ENCODE measurements around the gene DNAH12. TPM values are rescaled to one million over a fixed set of nuclear protein-coding genes. Genes with fewer than 3 reads are reported as not detected.
"Not testable (repeated sequence)": the region's sequence is repeated elsewhere in the genome, so short reads cannot be mapped to it uniquely, and the experiment has no call there.

DNAH12 gene
- total RNA-seq, 1 donor from 2014 or later: 0.17 TPM

GRCh38 chr3:57309769-57310360, 234.3 kb downstream of the DNAH12 start:
- no peak for DNase-seq

- not testable (repeated sequence) for DNase-seq
These were observed 240.6 kb downstream of the DNAH12 start for GRCh38 chr3:57303520-57303919.

DNA sequence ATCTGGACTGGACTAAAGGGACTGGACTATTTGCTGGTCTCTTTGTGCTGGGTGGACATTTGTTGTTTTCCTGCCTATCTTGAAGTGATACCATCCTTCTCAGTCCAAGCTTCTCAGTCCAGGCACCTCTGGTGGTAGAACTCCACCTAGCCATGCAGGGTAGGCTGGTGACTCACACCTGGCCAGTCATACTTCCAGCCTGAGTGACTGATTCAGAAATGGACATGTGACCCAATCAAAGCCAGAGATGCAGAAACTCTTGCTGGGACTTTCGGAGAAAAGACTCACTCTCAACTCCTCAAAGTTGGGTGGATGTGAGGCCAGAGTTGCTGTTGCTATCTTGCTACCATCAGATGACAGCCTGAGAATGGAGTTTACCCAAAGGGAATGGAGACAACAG, 246.1 kb downstream of the DNAH12 start:
- DNase-seq: peak; percentile 29

DNA sequence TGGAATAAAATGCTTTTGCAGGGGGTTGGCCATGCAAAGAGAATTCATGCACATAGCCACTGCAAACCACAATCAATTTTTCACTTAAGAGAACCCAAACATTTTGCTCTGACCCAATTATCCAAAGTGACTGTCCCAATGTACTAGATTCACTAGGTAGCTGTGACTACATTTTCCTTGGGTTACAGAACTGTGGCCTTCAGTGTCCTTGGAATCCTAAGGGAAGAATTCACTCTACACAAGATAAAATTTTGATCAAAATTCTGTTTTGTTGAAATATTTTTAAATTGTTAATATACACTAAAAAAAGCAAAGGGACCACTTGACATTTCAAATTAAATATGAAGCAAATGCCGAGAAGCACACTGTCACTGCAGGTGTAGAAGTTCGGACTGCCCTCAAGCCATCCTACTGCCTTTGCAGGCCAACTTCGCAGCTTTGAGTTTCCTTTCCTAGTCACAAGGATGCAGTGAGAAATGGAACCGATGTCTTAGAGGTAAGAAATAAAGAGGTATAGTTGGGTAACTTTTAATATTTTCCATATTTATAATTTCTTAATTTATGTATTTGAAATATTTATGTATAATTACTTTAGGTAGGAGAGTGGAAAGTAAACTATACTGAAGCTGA, 251.1 kb downstream of the DNAH12 start:
- no peak for DNase-seq

DNA sequence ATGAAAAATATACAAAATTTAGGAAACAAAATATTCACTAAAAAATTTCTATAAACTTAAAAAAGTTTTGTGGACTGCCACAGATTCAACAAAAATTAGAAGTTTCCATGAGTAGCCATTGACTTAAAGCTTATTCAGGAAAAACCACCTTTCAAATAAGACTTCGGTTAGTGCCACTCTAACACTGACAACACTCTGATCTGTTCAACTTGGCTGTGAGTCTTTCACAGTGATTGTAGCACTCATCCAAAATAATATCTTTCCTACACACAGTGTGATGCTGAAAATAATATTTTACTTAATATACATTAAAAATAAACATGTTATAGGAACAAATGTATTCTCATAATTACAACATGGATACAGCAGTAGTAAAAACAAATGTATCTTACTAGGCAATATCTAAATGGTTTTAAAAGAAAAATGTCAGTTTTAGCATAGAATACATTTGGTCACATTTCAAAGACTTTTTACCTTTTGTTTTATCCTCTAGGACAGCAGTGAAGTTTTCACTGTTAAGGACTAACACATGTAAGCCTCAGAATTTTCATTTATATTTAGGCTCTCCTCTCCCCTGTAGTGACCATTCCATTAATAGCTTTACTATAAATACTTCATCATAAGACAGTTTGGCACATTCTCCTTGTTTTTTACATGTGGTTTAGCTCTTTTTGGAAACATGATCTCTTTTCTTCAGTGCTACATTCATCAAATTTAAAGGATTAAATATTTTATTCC, 251.8 kb downstream of the DNAH12 start, which contains the start of gene ASB14:
Gene ASB14, minus strand, starts transcription at position 527 of the 738 bp plus-strand sequence. CDS start 652 bp downstream, outside the sequence.
- DNase-seq: no peak

- DNase-seq: no peak
These were observed 255.7 kb downstream of the DNAH12 start for GRCh38 chr3:57288403-57288802.

GRCh38 chr3:57287205-57287604, 256.9 kb downstream of the DNAH12 start:
- DNase-seq: no peak

DNA sequence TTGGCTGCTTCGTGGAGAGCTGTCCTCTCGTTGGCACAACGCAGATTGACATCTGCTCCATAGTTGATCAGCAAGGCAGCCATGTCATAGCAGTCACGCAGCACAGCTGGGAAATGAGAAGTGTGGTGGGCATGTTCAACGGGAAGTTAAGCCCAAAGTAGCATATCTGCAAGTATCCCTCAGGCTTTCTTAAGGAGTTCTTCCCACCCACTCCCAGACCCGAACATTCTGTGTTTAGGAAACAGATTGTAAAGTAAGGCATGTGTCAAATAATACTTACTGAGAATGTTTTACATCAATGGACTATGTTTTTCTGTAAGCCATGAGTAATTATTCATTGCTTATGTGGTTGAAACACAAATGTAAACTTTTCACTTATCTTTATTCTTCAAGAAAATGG, 260.8 kb downstream of the DNAH12 start:
- no peak for DNase-seq

GRCh38 chr3:57281715-57282114, 262.4 kb downstream of the DNAH12 start:
- peak; percentile 28 for DNase-seq

DNA sequence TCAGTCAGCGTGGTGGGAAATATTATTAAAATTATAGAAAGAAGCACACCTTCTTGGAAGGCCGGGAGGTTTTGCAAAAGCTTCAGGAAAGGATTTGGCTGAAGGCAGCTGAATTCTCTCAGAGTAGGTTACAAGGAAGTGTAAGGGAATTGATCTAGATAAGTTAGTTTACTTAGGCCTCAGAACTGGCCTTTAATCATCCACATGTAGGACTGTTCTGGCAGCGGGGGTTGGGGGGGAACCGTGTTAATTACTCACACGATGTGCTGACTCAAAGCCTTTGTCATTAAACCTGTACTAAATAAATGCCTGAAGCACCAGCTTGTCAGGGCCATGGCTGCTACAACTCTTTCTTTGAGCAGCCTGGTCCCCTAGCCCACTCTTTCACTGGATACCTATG, 264.5 kb downstream of the DNAH12 start:
- DNase-seq: no peak

DNA sequence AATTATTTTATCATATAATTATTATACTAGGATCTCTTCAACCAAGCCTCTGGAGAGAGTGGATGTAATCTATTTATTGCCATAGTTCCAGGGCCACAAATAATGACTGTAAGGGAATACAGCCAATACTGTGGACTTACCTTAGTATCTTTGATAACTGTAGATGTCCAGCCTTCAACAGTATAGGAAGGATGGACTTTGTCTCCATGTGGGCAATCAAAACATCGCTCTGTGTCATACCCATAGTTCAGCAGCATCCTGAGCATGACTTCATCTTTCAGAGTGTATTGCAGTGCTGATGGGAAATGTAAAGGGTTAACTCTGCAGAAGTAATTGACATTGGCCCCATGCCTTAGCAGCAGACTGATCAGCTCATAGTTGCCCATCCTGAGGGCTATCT, 265.9 kb downstream of the DNAH12 start:
- DNase-seq: peak; percentile 2

DNA sequence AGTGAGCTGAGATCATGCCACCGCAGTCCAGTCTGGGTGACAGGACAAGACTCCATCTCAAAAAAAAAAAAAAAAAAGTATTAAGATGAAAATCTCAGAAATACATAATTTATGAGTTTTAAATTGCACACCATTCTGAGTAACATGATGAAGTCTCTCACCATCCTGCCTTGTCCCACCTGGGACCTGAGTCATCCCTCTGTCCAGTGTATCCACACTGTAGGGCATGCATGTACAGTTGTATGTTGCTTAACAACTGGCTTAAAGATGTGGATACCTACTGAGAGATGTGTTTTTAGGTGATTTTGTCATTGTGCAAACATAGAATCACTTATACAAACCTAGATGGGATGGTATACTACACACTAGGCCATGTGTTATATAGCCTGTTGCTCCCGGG, 268.8 kb downstream of the DNAH12 start:
- no peak for DNase-seq

DNA sequence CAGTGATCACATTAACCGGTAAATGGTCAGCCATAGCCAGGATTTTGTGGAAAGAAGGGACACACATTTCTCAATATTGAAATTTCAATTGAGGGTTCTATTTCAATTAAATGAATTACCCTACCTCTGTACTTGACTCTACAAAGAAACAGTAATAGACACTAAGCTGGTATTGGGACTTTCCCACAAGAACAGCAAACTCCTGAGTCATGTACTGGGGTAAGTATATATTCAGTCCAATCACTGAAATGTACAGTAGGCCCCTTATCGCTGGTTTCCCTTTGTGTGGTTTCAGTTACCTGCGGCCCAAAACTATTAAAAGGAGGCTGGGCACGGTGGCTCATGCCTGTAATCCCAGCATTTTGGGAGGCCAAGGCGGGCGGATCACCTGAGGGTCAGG, 269.3 kb downstream of the DNAH12 start:
- no peak for DNase-seq

GRCh38 chr3:57268416-57268815, 275.7 kb downstream of the DNAH12 start:
- DNase-seq: no peak

DNA sequence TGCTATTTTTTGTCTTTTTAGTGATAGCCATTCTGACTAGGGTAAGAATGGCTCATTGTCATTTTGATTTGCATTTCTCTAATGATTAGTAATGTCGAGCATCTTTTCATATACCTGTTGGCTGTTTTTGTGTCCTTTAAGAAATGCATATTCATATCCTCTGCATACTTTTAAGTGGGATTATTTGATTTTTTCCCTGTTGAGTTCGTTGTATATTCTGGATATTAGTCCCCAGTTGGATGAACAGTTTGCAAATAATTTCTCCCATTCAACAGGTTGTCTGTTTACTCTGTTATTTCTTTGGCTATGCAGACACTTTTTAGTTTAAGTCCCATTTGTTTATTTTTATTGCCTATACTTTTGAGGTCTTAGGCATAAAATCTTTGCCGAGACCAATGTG, 282.2 kb downstream of the DNAH12 start:
- no peak for DNase-seq

- DNase-seq: no peak
These were observed 283.0 kb downstream of the DNAH12 start for GRCh38 chr3:57261119-57261518.

- DNase-seq: peak; percentile 24
These were observed 286.5 kb downstream of the DNAH12 start for GRCh38 chr3:57257678-57258077.

GRCh38 chr3:57256844-57257243, 287.3 kb downstream of the DNAH12 start:
- DNase-seq: no peak

DNA sequence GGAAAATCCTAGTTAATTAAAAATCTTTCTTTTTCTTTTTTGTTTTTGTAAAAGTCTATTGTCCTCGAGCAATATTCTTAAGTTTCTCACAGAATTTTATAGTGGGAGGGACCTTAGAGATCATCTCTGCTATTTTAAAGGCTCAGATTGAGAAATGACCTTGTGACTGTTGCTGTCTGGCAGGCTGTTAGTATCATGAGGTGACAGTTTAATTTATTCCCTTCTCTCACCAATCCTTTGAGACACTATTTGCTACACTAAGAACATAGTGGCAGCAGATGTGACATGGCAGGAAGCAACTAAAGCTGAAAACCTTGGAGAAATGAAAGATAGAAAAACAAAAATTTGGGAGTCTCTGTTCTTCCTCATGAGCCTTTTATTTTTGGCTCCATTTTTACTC, 291.7 kb downstream of the DNAH12 start:
- no peak for DNase-seq

- no peak for DNase-seq
These were observed 299.2 kb downstream of the DNAH12 start for GRCh38 chr3:57244946-57245345.
